HG03196 (cell line): ENCODE results near the gene WBP1.
"Not testable (repeated sequence)": the region's sequence is repeated elsewhere in the genome, so short reads cannot be mapped to it uniquely, and the experiment has no call there.

ENCODE experiments used
- ATAC-seq: cut with Tn5 transposase; IDR thresholded peaks from one replicate; pipeline ENCODE4 v1.9.1; 2021; ENCODE audit not compliant: unreplicated experiment

WBP1 gene

GRCh38 chr2:74481431-74481830 is 23.2 kb downstream of the WBP1 start:
- ATAC-seq = no peak

- ATAC-seq = peak; percentile 27
These were observed 23.9 kb downstream of the WBP1 start for GRCh38 chr2:74481961-74482800.

- ATAC-seq = peak; percentile 89
These were observed 24.8 kb downstream of the WBP1 start, which contains the start of the genes CCDC142 and TTC31 for GRCh38 chr2:74482801-74483674. CCDC142 (minus strand) TSS chr2:74482998; CDS start chr2:74482837, 161 bp downstream. TTC31 (plus strand) TSS chr2:74483081; CDS start chr2:74483096, 15 bp downstream.

GRCh38 chr2:74483675-74484164 is 25.5 kb downstream of the WBP1 start:
- not testable (repeated sequence) for ATAC-seq

- no peak for ATAC-seq
These were observed 27.9 kb downstream of the WBP1 start for GRCh38 chr2:74486141-74486540.

- no peak for ATAC-seq
These were observed 30.6 kb downstream of the WBP1 start for GRCh38 chr2:74488643-74489481.

GRCh38 chr2:74489906-74490305 is 31.7 kb downstream of the WBP1 start:
- ATAC-seq = no peak

GRCh38 chr2:74491648-74492544 is 33.7 kb downstream of the WBP1 start:
- no peak for ATAC-seq

GRCh38 chr2:74493546-74493945 is 35.3 kb downstream of the WBP1 start:
- no peak for ATAC-seq

- ATAC-seq = no peak
These were observed 37.2 kb downstream of the WBP1 start for GRCh38 chr2:74495440-74495839.

- no peak for ATAC-seq
These were observed 38.9 kb downstream of the WBP1 start for GRCh38 chr2:74496997-74497776.

GRCh38 chr2:74497777-74498499 is 39.7 kb downstream of the WBP1 start:
- no peak for ATAC-seq

GRCh38 chr2:74498500-74499266 is 40.4 kb downstream of the WBP1 start:
- ATAC-seq = no peak

- no peak for ATAC-seq
These were observed 41.2 kb downstream of the WBP1 start, which contains the start of gene LBX2 for GRCh38 chr2:74499267-74499939. LBX2 (minus strand) TSS chr2:74499603; CDS start chr2:74499537, 66 bp downstream.

- no peak for ATAC-seq
These were observed 41.8 kb downstream of the WBP1 start for GRCh38 chr2:74499940-74500577.

GRCh38 chr2:74500578-74500946 is 42.3 kb downstream of the WBP1 start:
- ATAC-seq = no peak
